C4-2B (cell line): ENCODE data around the gene SLC25A47.
"Not testable (repeated sequence)": the region's sequence is repeated elsewhere in the genome, so short reads cannot be mapped to it uniquely, and the experiment has no call there.

Experiments used
- H3K27ac ChIP-seq: fragments of 450-650 bp; 2 replicates; pipeline ENCODE4 v1.5.1; 2017
- ZFX ChIP-seq: fragments of 450-650 bp; IDR thresholded peaks from 2 replicates; pipeline ENCODE4 v1.6.1; 2017
- TF ChIP-seq, protein P1 (sequence below): fragments of 450-650 bp; conservative IDR thresholded peaks from 2 replicates; pipeline ENCODE4 v1.5.1; 2017; ENCODE audit warnings: mild to moderate bottlenecking

The SLC25A47 gene

DNA sequence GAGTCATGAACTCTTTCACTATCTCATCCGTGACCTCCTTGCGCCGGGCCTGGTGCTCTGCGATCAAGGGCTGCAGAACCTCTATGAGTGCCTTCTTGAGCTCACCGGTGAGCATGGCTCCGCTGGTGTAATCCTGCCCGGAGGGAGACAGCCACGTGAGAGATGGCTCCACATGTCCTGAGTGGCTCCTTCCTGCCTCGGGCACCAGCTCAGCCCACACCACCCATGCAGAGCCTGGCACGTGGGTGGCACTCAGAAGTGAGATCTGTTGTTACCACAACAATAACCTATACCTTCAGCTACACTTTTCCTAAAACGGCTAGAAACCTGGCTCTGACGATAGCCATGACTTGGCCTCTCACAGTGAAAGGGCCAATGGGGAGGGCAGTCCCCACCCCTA, 11.8 kb downstream of the SLC25A47 start:
- TF ChIP-seq ZFX: no peak
- TF ChIP-seq, protein P1, sequence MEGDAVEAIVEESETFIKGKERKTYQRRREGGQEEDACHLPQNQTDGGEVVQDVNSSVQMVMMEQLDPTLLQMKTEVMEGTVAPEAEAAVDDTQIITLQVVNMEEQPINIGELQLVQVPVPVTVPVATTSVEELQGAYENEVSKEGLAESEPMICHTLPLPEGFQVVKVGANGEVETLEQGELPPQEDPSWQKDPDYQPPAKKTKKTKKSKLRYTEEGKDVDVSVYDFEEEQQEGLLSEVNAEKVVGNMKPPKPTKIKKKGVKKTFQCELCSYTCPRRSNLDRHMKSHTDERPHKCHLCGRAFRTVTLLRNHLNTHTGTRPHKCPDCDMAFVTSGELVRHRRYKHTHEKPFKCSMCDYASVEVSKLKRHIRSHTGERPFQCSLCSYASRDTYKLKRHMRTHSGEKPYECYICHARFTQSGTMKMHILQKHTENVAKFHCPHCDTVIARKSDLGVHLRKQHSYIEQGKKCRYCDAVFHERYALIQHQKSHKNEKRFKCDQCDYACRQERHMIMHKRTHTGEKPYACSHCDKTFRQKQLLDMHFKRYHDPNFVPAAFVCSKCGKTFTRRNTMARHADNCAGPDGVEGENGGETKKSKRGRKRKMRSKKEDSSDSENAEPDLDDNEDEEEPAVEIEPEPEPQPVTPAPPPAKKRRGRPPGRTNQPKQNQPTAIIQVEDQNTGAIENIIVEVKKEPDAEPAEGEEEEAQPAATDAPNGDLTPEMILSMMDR: no peak
- no peak overlapping the region for H3K27ac ChIP-seq

DNA sequence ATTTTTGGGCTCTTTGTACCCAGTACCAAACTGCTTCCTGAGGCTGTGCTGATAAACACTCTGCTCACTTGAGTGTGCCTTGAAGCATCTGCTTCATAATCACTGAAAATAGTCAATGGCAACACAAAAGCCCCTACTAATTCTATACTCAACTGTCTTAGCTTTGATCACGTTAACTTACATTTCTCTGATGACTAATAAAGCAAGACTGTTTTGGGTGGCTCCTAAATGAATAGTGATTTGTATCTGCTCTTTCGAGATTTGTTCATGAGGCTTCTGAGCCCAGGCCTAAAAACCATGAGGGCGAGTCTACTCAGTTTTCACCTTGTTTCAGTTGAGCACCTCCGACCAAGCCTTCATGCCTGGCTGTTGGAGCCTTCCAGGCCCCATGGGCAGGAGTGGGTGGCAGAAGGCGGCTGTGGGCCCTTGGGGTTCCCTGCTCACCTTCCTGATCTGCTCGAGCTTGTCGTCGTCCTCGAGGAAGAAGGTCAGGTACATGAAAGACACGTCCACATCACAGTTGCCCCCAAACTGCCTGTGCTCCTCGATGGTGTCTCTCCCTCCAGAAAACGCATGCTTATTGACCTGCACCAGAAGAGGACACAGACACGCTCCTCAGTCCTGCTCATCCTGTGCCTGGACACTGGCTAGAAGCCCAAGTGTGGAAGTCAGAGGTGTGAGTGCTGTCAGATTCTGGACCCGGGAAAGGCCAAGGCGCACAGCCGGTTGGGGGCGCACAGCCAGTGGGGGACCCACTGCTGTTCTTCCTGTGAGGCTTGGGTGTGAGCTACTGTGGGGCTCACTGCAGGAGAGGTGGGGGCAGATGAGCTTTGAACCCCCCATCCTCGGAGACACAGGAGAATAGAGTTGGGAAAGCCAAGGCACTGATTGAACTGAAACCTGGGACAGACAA, 13.7 kb downstream of the SLC25A47 start:
- no peak for TF ChIP-seq ZFX
- TF ChIP-seq, protein P1: no peak
- no peak overlapping the region for H3K27ac ChIP-seq

DNA sequence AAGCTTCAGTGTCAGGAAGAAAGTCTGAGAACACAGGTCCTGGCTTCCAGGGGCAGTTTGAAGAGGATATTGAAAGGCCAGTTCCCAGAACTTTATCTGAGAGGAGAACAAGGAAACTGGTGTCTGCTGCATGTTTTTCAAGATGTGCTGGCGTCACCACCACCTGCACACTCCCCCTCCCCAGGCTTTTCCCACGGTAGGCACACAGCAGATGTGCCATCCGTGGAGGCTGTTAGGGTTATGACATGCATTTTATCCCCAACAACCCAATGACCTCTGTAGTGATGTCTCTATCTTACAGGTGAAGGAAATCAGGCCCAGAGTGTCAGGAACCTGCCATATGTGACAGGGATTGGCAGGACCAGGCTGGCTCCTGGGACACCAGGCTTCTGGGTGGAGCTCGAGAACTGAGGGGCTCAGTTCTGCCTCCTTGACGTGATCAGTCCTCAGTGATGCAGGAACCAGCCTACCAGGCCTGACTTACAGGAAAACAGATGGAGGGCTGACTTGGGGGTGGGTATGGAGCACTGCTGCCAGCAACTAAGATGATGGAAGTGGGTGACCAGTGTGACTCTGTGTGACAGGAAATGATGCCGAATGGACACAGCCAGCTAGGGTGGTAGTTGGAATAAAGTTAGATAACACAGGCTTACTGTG, 16.8 kb downstream of the SLC25A47 start:
- TF ChIP-seq ZFX: no peak
- TF ChIP-seq, protein P1: no peak
- no peak overlapping the region for H3K27ac ChIP-seq

DNA sequence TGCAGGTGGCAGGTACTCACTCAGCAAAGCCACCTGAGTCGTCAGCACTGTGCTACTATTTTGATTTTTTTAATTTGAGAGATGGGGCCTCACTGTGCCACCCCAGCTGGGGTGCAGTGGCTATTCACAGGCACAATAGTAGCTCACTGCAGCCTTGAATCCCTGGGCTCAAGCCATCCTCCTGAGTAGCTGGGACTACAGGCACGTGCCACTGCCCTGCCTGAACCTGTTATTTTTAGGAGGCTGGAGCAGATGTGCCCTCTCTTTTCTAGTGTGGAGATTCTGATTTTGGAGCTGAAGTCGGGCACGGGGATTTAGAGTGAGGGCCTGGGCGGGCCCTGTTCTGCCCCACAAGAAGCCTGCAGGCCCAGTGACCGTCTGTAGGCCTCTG, 17.3 kb downstream of the SLC25A47 start:
- H3K27ac ChIP-seq: no peak overlapping the region
- TF ChIP-seq, protein P1: no peak
- no peak for TF ChIP-seq ZFX

DNA sequence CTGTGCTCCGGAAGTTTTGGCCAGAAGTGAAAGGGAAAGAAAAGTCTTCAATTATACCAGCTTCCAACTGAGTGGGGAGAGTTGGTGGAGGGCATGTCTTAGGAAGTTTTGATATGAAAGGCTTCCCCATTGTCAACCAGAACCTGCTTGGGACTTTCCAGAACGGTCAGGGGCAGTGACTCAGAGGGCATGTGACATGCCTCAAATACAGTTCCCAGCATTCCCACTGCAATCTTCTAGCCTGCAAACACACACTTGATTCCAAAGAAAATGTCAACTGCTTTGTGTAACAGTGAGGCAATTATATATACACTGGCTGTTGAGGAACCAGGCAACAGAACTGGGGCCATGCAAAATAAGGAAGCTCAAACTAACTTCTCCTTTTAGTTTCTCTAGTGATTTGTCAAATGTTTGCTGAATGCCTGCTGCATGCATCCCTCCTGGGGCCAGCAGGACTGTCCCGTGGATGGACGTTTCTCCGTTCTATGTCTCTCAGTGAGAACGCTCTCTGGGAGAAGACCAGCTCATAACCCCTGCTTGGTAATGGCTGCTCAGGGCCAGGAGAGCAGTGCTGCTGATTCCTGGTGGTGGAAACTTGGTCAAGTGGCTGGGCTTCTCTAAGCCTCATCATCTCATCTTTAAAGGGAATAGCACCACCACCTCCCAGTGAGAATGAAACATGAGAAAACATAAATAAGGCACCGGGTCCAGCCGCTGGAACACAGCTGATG, 18.3 kb downstream of the SLC25A47 start:
- H3K27ac ChIP-seq: no peak overlapping the region
- TF ChIP-seq, protein P1: no peak
- no peak for TF ChIP-seq ZFX

DNA sequence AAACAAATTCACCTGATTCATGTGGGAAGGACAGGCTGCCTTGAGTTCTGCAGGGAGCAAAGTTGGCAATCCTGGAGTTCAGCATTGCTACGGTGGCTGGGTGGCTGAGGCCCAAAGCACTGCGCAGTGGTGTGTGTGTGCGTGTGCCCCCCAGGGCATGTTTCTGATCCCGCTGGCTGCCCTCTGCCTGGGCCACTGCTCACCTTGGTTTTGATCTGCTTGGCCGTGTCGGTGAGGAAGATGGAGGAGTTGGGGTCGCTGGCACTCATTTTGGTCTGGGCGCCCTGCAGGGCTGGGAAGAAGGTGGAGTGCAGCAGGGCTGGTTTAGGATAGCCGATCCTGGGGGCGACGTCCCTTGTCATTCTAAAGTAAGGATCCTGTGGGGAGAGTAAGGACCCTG, 19.1 kb downstream of the SLC25A47 start:
- no peak overlapping the region for H3K27ac ChIP-seq
- no peak for TF ChIP-seq ZFX
- TF ChIP-seq, protein P1: no peak

DNA sequence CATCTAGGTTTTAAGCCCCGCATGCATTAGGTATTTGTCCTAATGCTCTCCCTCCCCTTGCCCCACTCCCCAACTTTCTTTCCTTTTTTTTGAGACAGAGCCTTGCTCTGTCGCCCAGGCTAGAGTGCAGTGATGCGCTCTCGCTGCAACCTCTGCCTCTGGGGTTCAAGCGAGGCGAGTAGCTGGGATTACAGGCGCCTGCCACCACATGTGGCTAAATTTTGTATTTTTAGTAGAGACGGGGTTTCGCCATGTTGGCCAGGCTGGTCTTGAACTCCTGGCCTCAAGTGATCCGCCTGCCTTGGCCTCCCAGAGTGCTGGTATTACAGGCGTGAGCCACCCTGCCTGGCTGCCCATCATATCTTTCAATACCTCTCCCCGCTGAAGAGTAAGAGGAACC, 19.7 kb downstream of the SLC25A47 start:
- not testable (repeated sequence) for H3K27ac ChIP-seq

DNA sequence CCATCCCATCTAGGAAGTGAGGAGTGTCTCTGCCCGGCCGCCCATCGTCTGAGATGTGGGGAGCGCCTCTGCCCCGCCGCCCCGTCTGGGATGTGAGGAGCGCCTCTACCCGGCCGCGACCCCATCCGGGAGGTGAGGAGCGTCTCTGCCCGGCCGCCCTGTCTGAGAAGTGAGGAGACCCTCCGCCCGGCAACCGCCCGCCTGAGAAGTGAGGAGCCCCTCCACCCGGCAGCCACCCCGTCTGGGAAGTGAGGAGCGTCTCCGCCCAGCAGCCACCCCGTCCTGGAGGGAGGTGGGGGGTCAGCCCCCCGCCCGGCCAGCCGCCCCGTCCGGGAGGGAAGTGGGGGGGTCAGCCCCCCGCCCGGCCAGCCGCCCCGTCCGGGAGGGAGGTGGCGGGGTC, 21.5 kb downstream of the SLC25A47 start:
- H3K27ac ChIP-seq: not testable (repeated sequence)
